Measurements from ENCODE around the gene MAP2K5. TPM values are rescaled to one million over a fixed set of nuclear protein-coding genes. Genes with fewer than 3 reads are reported as not detected.

Gene MAP2K5
- total and polyA plus RNA-seq, 9 of the 15 experiments (the other 6 are each of a cell fraction or from before 2014, with no cell fraction given), result 0.41 to 16.5 (median 7.5) TPM

DNA sequence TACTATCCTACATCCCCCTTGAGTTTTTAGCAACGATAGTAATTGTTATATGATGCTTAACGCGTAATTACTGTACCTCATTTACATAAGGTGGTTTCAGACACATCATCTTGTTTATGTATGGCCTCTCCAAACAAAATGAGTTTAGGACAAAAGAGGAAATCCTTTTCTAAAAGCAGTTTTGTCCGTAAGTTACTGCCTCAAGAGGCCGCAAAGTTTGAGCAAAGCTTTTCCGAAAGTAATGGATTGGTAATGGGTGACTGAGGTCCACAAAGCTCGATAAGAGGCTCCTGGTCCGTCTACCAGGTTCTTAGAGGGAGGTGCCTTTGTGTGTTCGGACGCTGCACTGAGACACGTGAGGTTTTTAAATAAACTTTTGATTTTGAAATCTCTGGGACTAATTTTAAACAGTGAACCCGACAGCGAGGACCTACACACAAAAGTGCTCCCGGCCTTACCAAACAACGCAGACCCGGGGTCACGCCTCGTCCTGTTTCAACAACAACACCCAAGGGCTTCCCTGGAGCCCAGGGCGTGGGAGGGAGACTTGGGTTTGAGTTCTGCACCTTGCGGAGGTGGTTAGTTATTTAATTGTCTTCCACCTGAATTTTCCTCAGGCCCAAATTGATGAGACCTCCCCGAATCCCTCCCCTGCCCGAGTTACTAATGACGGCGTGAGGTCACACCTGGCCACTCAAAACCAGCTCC lies 22.0 kb upstream of the MAP2K5 start (continued):
- TF ChIP-seq, protein P1, sequence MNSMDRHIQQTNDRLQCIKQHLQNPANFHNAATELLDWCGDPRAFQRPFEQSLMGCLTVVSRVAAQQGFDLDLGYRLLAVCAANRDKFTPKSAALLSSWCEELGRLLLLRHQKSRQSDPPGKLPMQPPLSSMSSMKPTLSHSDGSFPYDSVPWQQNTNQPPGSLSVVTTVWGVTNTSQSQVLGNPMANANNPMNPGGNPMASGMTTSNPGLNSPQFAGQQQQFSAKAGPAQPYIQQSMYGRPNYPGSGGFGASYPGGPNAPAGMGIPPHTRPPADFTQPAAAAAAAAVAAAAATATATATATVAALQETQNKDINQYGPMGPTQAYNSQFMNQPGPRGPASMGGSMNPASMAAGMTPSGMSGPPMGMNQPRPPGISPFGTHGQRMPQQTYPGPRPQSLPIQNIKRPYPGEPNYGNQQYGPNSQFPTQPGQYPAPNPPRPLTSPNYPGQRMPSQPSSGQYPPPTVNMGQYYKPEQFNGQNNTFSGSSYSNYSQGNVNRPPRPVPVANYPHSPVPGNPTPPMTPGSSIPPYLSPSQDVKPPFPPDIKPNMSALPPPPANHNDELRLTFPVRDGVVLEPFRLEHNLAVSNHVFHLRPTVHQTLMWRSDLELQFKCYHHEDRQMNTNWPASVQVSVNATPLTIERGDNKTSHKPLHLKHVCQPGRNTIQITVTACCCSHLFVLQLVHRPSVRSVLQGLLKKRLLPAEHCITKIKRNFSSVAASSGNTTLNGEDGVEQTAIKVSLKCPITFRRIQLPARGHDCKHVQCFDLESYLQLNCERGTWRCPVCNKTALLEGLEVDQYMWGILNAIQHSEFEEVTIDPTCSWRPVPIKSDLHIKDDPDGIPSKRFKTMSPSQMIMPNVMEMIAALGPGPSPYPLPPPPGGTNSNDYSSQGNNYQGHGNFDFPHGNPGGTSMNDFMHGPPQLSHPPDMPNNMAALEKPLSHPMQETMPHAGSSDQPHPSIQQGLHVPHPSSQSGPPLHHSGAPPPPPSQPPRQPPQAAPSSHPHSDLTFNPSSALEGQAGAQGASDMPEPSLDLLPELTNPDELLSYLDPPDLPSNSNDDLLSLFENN (IDR thresholded peaks at IDR 0.05; ENCODE audit: low read depth in 2 of 2, low read length in 2 of 2), result no peak
- TF ChIP-seq HEY1 (CRISPR knock-in tag; IDR thresholded peaks at IDR 0.05; ENCODE audit: borderline replicate concordance), result no peak
- TF ChIP-seq, protein P2, sequence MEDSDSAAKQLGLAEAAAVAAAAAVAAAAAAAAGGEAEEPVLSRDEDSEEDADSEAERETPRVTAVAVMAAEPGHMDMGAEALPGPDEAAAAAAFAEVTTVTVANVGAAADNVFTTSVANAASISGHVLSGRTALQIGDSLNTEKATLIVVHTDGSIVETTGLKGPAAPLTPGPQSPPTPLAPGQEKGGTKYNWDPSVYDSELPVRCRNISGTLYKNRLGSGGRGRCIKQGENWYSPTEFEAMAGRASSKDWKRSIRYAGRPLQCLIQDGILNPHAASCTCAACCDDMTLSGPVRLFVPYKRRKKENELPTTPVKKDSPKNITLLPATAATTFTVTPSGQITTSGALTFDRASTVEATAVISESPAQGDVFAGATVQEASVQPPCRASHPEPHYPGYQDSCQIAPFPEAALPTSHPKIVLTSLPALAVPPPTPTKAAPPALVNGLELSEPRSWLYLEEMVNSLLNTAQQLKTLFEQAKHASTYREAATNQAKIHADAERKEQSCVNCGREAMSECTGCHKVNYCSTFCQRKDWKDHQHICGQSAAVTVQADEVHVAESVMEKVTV (CRISPR knock-in tag; IDR thresholded peaks at IDR 0.05), result no peak
- TF ChIP-seq CREM (IDR thresholded peaks at IDR 0.05; ENCODE audit: low read depth), result no peak
- TF ChIP-seq KLF16 (IDR thresholded peaks at IDR 0.05), result no peak
- no peak for TF ChIP-seq POLR2H (tag; IDR thresholded peaks at IDR 0.05; ENCODE audit: low read depth)
- TF ChIP-seq ZNF324 (CRISPR knock-in tag; IDR thresholded peaks at IDR 0.05), result no peak
- TF ChIP-seq ADNP (tag; IDR thresholded peaks at IDR 0.05), result no peak
- TF ChIP-seq, protein P3, sequence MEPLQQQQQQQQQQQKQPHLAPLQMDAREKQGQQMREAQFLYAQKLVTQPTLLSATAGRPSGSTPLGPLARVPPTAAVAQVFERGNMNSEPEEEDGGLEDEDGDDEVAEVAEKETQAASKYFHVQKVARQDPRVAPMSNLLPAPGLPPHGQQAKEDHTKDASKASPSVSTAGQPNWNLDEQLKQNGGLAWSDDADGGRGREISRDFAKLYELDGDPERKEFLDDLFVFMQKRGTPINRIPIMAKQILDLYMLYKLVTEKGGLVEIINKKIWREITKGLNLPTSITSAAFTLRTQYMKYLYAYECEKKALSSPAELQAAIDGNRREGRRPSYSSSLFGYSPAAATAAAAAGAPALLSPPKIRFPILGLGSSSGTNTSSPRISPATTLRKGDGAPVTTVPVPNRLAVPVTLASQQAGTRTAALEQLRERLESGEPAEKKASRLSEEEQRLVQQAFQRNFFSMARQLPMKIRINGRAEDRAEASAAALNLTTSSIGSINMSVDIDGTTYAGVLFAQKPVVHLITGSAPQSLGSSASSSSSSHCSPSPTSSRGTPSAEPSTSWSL (CRISPR knock-in tag; IDR thresholded peaks at IDR 0.05; ENCODE audit: borderline replicate concordance), result no peak
- no peak for TF ChIP-seq ZNF212 (CRISPR knock-in tag; IDR thresholded peaks at IDR 0.05)
- TF ChIP-seq, protein P4, sequence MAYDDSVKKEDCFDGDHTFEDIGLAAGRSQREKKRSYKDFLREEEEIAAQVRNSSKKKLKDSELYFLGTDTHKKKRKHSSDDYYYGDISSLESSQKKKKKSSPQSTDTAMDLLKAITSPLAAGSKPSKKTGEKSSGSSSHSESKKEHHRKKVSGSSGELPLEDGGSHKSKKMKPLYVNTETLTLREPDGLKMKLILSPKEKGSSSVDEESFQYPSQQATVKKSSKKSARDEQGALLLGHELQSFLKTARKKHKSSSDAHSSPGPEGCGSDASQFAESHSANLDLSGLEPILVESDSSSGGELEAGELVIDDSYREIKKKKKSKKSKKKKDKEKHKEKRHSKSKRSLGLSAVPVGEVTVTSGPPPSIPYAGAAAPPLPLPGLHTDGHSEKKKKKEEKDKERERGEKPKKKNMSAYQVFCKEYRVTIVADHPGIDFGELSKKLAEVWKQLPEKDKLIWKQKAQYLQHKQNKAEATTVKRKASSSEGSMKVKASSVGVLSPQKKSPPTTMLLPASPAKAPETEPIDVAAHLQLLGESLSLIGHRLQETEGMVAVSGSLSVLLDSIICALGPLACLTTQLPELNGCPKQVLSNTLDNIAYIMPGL (CRISPR knock-in tag; IDR thresholded peaks at IDR 0.05), result no peak
- TF ChIP-seq, protein P5, sequence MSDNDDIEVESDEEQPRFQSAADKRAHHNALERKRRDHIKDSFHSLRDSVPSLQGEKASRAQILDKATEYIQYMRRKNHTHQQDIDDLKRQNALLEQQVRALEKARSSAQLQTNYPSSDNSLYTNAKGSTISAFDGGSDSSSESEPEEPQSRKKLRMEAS (CRISPR knock-in tag; IDR thresholded peaks at IDR 0.05), result no peak
- no peak for TF ChIP-seq U2AF1 (optimal IDR thresholded peaks at IDR 0.05; ENCODE audit: low read depth, low read length)
- no peak for TF ChIP-seq NCOA2 (IDR thresholded peaks at IDR 0.05; ENCODE audit: partially characterized antibody in 2 of 2)
- TF ChIP-seq, protein P6, sequence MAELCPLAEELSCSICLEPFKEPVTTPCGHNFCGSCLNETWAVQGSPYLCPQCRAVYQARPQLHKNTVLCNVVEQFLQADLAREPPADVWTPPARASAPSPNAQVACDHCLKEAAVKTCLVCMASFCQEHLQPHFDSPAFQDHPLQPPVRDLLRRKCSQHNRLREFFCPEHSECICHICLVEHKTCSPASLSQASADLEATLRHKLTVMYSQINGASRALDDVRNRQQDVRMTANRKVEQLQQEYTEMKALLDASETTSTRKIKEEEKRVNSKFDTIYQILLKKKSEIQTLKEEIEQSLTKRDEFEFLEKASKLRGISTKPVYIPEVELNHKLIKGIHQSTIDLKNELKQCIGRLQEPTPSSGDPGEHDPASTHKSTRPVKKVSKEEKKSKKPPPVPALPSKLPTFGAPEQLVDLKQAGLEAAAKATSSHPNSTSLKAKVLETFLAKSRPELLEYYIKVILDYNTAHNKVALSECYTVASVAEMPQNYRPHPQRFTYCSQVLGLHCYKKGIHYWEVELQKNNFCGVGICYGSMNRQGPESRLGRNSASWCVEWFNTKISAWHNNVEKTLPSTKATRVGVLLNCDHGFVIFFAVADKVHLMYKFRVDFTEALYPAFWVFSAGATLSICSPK (IDR thresholded peaks at IDR 0.05; ENCODE audit: borderline replicate concordance), result no peak
- no peak for TF ChIP-seq ZNF444 (CRISPR knock-in tag; IDR thresholded peaks at IDR 0.05)
- no peak for TF ChIP-seq XRCC5 (IDR thresholded peaks at IDR 0.05; ENCODE audit: low read depth, low read length)
